GM12865 (cell line): Measurements from ENCODE around the gene PPIL6.
A peak's percentile ranks its signal among the peaks of the same experiment; 100 is the strongest.

Source experiments
- DNase-seq: peaks from one replicate; pipeline ENCODE4 v3.0.0; 2010; ENCODE audit warnings: low read depth
- H3K4me3 ChIP-seq: 2 replicates; pipeline ENCODE4 v1.5.1; 2011; ENCODE audit warnings: mild to moderate bottlenecking, low read depth, low read length, control low read depth
- TF ChIP-seq, protein P1 (sequence below): IDR thresholded peaks from 2 replicates; pipeline ENCODE4 v1.5.1; 2011; ENCODE audit warnings: low read length, control low read depth, low read depth, inconsistent platforms; ENCODE audit not compliant: insufficient read depth; ENCODE audit errors: missing control alignments

PPIL6 gene

DNA sequence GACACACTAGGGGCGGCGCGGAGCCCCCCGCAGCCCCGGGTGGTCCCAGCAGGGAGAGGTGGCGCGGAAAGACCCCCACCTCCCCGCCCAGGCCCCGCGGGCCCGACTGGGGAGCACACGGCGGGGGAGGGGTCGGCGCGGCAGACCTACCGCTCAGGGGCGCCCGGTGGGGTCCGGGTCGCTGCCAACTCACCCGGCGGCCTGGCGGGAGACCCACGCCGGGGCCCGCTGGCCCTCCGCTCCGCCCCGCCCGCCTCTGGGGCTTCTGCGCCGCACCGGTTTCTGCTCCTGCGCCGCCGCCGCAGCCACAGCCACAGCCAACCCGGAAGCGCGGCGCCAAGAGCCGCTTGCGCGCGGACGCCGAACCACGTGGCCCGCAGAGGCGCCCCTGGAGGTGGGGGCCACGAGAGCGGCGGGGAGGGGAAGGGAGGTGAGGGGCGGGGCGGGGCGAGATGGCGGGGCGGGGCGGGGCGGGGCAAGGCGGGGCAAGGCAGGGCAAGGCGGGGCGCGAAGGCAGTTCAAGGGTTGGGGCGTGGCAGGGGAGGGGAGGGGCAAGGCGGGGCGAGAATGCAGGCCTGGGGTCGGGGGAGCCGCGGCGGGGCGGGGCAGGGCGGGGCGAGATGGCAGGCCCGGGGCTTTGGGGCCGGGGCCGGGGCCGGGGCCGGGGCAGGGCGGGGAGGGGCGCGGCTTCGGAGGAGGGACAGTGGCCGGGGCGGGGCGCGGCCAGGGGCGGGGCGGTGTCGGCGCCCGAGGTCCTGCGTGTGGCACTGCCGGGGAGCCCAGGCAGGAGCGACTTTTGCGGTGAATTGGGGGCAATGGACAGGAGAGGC, 42.7 kb upstream of the PPIL6 start, which contains the start of gene ZBTB24:
Gene ZBTB24, minus strand, starts transcription at position 315 of the 830 bp plus-strand sequence. CDS start 1,193 bp downstream, outside the sequence.
- TF ChIP-seq, protein P1, sequence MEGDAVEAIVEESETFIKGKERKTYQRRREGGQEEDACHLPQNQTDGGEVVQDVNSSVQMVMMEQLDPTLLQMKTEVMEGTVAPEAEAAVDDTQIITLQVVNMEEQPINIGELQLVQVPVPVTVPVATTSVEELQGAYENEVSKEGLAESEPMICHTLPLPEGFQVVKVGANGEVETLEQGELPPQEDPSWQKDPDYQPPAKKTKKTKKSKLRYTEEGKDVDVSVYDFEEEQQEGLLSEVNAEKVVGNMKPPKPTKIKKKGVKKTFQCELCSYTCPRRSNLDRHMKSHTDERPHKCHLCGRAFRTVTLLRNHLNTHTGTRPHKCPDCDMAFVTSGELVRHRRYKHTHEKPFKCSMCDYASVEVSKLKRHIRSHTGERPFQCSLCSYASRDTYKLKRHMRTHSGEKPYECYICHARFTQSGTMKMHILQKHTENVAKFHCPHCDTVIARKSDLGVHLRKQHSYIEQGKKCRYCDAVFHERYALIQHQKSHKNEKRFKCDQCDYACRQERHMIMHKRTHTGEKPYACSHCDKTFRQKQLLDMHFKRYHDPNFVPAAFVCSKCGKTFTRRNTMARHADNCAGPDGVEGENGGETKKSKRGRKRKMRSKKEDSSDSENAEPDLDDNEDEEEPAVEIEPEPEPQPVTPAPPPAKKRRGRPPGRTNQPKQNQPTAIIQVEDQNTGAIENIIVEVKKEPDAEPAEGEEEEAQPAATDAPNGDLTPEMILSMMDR, result no peak
- peak; percentile 95 for DNase-seq
- H3K4me3 ChIP-seq, result peak within 1 kb of the TSS; percentile 76

DNA sequence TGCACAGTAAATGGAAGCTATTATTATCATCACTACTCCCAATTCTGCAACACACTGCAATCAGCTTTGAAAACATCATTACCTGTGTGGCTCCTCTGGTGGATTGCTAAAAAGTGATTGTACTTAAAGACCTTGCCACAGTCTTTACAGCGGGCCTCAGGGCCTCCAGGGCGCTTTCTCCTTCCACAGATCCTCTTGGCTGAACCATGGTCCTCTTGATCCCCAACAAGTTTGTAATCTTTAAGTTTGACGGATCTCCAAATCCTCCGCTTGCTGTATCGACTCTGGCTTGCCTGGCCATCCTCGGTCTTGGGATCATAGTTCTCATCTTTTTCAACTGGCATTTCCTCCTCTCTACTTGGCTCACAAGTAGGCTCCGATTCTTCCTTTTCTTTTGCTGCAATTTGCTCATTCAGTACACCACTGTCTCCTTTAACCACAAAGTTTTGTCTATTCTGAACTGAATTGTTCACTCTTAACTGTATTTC, 40.6 kb upstream of the PPIL6 start:
- DNase-seq, result no peak
- H3K4me3 ChIP-seq, result peak overlapping the region; percentile 76
- TF ChIP-seq, protein P1, result no peak

DNA sequence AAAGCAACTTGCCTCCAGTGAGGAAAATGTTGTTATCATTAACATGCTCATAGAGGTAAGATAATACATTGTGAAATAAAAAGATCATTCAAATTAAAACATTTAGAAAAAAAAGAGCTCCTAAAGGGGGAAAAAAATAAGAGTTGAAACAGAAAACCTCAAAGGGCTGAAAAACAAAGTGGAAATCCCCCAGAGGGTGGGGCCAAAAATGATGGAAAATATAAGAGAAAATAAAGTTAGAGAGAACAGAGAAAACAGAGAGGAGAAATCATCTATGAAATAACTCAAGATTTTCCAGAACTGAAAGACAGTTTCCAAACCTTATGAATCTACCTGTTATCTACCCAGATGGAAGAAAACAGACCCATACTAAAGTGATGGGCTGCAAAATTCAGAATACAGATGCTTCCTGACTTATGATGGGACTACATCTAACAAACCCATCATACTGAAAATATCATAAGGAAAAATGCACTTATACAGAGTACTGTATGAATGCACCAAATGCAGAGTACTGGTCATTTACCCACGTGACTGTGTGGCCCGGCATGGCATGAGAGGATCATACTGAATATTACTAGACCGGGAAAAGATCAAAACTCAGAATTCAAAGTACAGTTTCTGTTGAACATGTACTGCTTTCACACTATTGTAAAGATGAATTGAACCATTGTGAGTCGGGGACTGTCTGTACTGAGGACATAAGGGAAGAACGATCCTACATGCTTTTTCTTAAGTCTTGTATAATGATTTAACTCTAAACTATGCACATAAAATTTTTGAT, 38.6 kb upstream of the PPIL6 start:
- H3K4me3 ChIP-seq, result peak overlapping the region; percentile 65
- DNase-seq, result no peak
- TF ChIP-seq, protein P1, result no peak

DNA sequence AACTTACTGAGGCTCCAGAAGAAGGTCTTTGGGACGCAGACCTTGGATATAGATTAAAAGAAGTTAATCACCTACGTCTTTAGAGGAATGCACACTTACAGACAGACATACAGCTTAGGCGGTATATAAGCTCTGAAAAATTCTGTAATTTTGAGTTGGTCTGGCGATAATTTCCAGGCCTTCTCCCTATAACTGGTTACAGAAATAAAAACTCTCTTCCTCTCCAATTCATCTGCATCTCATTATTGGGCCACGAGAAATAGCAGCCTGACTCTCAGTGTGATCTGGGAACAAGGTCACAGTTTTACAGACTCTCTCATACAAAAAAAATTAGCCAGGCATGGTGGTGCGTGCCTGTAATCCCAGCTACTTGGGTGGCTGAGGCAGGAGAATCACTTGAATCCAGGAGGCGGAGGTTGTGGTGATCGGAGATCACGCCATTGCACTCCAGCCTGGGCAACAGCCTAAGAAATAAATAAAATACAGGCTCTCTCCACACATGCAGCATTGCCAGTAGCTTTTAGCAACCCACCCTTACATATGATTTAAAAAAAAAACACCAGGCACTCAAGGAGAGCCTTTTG, 37.9 kb upstream of the PPIL6 start:
- no peak for DNase-seq
- peak overlapping the region; percentile 65 for H3K4me3 ChIP-seq
- TF ChIP-seq, protein P1, result no peak

DNA sequence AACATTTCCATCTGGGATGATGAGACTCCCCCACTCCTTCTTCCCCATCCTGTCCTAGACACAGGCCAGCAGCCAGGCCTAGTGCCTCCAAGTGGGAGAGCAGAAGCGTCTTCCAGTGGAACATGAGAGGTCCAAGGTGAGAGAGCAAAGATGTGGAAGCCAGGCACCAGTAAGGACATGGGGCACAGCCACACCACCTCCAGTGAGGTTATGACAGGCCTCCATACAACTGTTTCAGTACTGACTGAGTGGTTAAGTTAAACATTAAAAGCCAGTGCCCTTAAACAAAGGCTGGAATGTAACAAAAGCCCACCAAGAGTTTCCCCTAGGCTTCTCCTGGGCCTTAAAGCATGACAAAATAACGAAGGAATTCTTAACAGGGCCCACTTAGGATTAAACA, 37.3 kb upstream of the PPIL6 start:
- TF ChIP-seq, protein P1, result no peak
- no peak for DNase-seq
- peak overlapping the region; percentile 65 for H3K4me3 ChIP-seq

DNA sequence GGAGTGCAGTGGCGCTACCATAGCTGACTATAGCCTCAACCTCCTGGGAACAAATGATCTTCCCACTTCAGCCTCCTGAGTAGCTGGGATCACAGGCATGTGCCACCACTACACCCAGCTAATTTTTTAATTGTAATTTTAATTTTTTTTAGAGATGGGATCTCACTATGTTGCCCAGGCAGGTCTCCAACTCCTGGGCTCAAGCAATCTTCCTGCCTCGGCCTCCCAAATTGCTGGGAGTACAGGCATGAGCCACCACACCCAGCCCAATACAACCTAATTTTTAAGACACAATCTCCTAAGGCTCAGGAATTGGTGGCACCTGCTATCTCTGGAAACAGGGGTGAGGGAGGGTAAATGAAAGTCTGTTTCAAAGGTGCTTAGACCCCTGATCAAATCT, 36.8 kb upstream of the PPIL6 start:
- no peak overlapping the region for H3K4me3 ChIP-seq
- TF ChIP-seq, protein P1, result no peak
- DNase-seq, result no peak
